Adrenal gland (tissue), 5 donors: ENCODE data around the gene ARMH3.

Experiments
- POLR2A ChIP-seq, 2 donors: fragments of 450-650 bp; IDR thresholded peaks; one replicate each; pipeline ENCODE4 v1.6.1; 2017; ENCODE audit warnings: antibody characterized with exemption in 2 of 2, mild to moderate bottlenecking in 2 of 2, moderate library complexity in 1 of 2
- TF ChIP-seq, protein P1 (sequence below), 6 experiments: fragments of 450-650 bp in 4 of 6; fragments of 200-600 bp in 2 of 6; sonication (generic) in 1 of 6; IDR thresholded peaks; 1 replicate in 5 of 6; 2 replicates in 1 of 6; pipeline versions ENCODE4 v1.5.1 to v1.8.0; 2016 to 2021; ENCODE audit warnings: antibody characterized with exemption in 6 of 6, mild to moderate bottlenecking in 2 of 6, moderate library complexity in 1 of 6
- donor health status: DM: no; HTN: no; CAD: no.

DNA sequence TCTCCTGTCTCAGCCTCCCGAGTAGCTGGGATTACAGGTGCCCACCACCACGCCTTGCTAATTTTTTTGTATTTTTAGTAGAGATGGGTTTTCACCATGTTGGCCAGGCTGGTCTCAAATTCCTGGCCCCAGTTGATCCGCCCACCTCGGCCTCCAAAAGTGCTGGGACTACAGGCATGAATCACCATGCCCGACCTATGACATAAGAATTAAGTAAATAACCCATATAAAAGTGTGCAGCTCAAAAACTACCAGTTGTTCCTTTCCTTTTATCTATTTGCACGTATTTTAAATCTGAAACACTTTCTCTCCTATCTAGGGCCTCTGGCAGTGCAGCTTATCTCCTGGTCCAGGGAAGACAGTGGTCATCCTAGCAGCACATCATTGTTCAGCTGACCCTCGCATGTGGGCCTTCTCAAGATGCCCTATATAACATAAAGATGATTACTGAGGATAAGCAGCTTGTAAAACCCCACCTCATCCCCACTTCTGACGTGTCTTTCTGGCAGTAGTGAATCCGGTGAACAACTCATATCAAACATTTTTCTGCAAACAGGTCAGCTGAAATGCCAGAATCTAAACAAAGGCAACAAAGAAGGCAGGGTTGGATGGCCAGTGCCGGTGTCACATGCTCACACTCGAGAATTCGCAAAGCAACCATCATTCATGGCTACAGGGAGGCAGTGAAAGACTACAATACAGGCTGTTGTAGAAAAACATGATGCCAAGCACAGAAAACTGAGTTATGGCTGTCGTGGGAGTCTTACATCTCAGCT lies 176.3 kb downstream of the ARMH3 start:
- TF ChIP-seq, protein P1, sequence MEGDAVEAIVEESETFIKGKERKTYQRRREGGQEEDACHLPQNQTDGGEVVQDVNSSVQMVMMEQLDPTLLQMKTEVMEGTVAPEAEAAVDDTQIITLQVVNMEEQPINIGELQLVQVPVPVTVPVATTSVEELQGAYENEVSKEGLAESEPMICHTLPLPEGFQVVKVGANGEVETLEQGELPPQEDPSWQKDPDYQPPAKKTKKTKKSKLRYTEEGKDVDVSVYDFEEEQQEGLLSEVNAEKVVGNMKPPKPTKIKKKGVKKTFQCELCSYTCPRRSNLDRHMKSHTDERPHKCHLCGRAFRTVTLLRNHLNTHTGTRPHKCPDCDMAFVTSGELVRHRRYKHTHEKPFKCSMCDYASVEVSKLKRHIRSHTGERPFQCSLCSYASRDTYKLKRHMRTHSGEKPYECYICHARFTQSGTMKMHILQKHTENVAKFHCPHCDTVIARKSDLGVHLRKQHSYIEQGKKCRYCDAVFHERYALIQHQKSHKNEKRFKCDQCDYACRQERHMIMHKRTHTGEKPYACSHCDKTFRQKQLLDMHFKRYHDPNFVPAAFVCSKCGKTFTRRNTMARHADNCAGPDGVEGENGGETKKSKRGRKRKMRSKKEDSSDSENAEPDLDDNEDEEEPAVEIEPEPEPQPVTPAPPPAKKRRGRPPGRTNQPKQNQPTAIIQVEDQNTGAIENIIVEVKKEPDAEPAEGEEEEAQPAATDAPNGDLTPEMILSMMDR (IDR thresholded peaks at IDR 0.05) = no peak
- TF ChIP-seq POLR2A (IDR thresholded peaks at IDR 0.05) = no peak
